ENCODE data around the gene ZYG11A. TPM values are rescaled to one million over a fixed set of nuclear protein-coding genes. Genes with fewer than 3 reads are reported as not detected.

Gene ZYG11A
- total RNA-seq, 2 experiments from 2014 or later, result 0.11 to 0.16 TPM

DNA sequence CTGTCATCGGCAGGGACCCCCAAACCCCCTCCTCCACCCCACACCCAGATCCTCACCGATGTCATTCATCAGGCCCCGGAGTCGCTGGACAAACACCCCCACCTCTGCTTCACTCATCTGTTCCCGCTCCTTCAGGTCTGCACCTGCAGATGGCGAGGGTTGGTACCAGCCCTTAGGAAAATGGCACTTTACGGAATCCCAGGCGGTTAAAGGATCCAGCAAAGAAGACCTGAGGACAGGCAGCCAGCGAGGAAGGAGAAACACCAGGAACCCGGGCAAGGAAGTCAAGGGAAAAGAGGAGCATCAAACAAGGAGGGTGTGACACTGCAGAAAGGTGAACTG, 65.2 kb downstream of the ZYG11A start:
- no peaks in the 10 kb centered on the region for H3K4me1 ChIP-seq (ENCODE audit: insufficient read depth, low read length)
- no peak overlapping the region for H3K4me3 ChIP-seq (ENCODE audit: low read length)
- no peak overlapping the region for H3K4me3 Mint-ChIP-seq
- no peak for TF ChIP-seq CTCF (IDR thresholded peaks at IDR 0.05)
- H3K27ac ChIP-seq (ENCODE audit: low read depth in 1 of 2, low read length in 2 of 2), result no peak overlapping the region
- H3K36me3 ChIP-seq (ENCODE audit: insufficient read depth, low read length), result peaks cover 18% of the 10 kb centered on the region
- ATAC-seq (ENCODE audit: poor library complexity) (no peak), DNase-seq (no peak)
- H3K4me1 Mint-ChIP-seq (ENCODE audit: low read depth), result no peaks in the 10 kb centered on the region
- peaks cover 43% of the 10 kb centered on the region for H3K36me3 Mint-ChIP-seq (ENCODE audit: low read depth)
- H3K9me3 Mint-ChIP-seq, result no peaks in the 10 kb centered on the region
- ChIA-PET CTCF (no interaction called here), POLR2A (no interaction called here)
- intact Hi-C loops (cut with DNase I, micrococcal nuclease), result loop anchor here in 1 of 2 experiments (5.0 kb wide), 1 partner anchor 275 kb away; no protein-coding TSS in a partner anchor
- H3K27me3 ChIP-seq (ENCODE audit: control insufficient read depth in 1 of 2, insufficient read depth in 2 of 2, low read length in 2 of 2), result no peaks in the 10 kb centered on the region
- H3K27me3 Mint-ChIP-seq, result no peaks in the 10 kb centered on the region
- no peak overlapping the region for H3K27ac Mint-ChIP-seq
- H3K9me3 ChIP-seq (ENCODE audit: control insufficient read depth in 1 of 2, insufficient read depth in 1 of 2, low read length in 2 of 2), result no peaks in the 10 kb centered on the region

DNA sequence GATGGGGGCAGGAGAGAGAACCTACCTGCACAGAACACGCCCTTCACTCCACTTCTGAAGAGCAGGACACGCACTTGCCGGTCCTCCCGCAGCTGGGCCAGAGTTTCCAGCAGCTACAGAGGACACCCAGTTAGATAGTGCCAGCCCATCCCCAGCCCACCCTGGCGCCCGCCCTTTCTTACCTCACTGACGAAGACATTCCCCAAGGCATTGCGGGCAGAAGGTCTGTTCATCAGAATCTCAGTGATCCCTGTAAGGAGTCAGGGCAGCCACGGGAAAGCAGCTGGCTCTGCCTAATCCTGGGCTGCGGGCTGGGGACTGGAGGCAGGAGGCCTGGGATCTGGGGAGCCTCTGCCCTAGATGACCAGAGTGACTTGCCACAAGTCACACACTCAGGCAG, 69.0 kb downstream of the ZYG11A start:
- Histone ChIP-seq H3K4me1 (ENCODE audit: insufficient read depth, low read length) (no peaks in the 10 kb centered on the region), H3K27ac (ENCODE audit: low read depth in 1 of 2, low read length in 2 of 2) (no peak overlapping the region), H3K36me3 (ENCODE audit: insufficient read depth, low read length) (peaks cover 14% of the 10 kb centered on the region), H3K9me3 (ENCODE audit: control insufficient read depth in 1 of 2, insufficient read depth in 1 of 2, low read length in 2 of 2) (no peaks in the 10 kb centered on the region), H3K27me3 (ENCODE audit: control insufficient read depth in 1 of 2, insufficient read depth in 2 of 2, low read length in 2 of 2) (no peaks in the 10 kb centered on the region), H3K4me3 (ENCODE audit: low read length) (no peak overlapping the region)
- ATAC-seq (ENCODE audit: poor library complexity), result no peak
- intact Hi-C loops (cut with DNase I, micrococcal nuclease), result no loop called here
- Mint-ChIP-seq H3K36me3 (ENCODE audit: low read depth) (peaks cover 44% of the 10 kb centered on the region), H3K4me1 (ENCODE audit: low read depth) (no peaks in the 10 kb centered on the region), H3K27me3 (no peaks in the 10 kb centered on the region), H3K4me3 (no peak overlapping the region), H3K27ac (no peak overlapping the region), H3K9me3 (no peaks in the 10 kb centered on the region)
- ChIA-PET POLR2A (interaction anchor here (1.0 kb wide), 1 partner anchor 10 kb away, joined by 4 read pairs; the partner anchor contains the start of gene ECHDC2), CTCF (no interaction called here)
- TF ChIP-seq CTCF (IDR thresholded peaks at IDR 0.05), result no peak
- DNase-seq, result no peak

- no peak overlapping the region for H3K4me3 Mint-ChIP-seq
- H3K27ac ChIP-seq (ENCODE audit: low read depth in 1 of 2, low read length in 2 of 2), result no peak overlapping the region
- no peaks in the 10 kb centered on the region for H3K9me3 ChIP-seq (ENCODE audit: control insufficient read depth in 1 of 2, insufficient read depth in 1 of 2, low read length in 2 of 2)
- peaks cover 37% of the 10 kb centered on the region for H3K36me3 Mint-ChIP-seq (ENCODE audit: low read depth)
- DNase-seq (no peak), ATAC-seq (ENCODE audit: poor library complexity) (no peak)
- H3K27me3 Mint-ChIP-seq, result no peaks in the 10 kb centered on the region
- no peaks in the 10 kb centered on the region for H3K4me1 ChIP-seq (ENCODE audit: insufficient read depth, low read length)
- H3K4me3 ChIP-seq (ENCODE audit: low read length), result no peak overlapping the region
- ChIA-PET POLR2A (no interaction called here), CTCF (no interaction called here)
- no peak for TF ChIP-seq CTCF (IDR thresholded peaks at IDR 0.05)
- H3K27ac Mint-ChIP-seq, result no peak overlapping the region
- H3K4me1 Mint-ChIP-seq (ENCODE audit: low read depth), result peaks cover 7% of the 10 kb centered on the region
- H3K36me3 ChIP-seq (ENCODE audit: insufficient read depth, low read length), result peaks cover 14% of the 10 kb centered on the region
- H3K27me3 ChIP-seq (ENCODE audit: control insufficient read depth in 1 of 2, insufficient read depth in 2 of 2, low read length in 2 of 2), result no peaks in the 10 kb centered on the region
- intact Hi-C loops (cut with DNase I, micrococcal nuclease), result no loop called here
- H3K9me3 Mint-ChIP-seq, result no peaks in the 10 kb centered on the region
These were observed 70.5 kb downstream of the ZYG11A start for GRCh38 chr1:52913014-52913413.
